HG02885 (cell line): ENCODE data around the gene FNIP1.
A peak's percentile ranks its signal among the peaks of the same experiment; 100 is the strongest.
"Not testable (repeated sequence)": the region's sequence is repeated elsewhere in the genome, so short reads cannot be mapped to it uniquely, and the experiment has no call there.

Source experiments
- ATAC-seq: cut with Tn5 transposase; IDR thresholded peaks from one replicate; pipeline ENCODE4 v1.9.1; 2021; ENCODE audit warnings: mild to moderate bottlenecking; ENCODE audit not compliant: unreplicated experiment, poor library complexity

The FNIP1 gene

DNA sequence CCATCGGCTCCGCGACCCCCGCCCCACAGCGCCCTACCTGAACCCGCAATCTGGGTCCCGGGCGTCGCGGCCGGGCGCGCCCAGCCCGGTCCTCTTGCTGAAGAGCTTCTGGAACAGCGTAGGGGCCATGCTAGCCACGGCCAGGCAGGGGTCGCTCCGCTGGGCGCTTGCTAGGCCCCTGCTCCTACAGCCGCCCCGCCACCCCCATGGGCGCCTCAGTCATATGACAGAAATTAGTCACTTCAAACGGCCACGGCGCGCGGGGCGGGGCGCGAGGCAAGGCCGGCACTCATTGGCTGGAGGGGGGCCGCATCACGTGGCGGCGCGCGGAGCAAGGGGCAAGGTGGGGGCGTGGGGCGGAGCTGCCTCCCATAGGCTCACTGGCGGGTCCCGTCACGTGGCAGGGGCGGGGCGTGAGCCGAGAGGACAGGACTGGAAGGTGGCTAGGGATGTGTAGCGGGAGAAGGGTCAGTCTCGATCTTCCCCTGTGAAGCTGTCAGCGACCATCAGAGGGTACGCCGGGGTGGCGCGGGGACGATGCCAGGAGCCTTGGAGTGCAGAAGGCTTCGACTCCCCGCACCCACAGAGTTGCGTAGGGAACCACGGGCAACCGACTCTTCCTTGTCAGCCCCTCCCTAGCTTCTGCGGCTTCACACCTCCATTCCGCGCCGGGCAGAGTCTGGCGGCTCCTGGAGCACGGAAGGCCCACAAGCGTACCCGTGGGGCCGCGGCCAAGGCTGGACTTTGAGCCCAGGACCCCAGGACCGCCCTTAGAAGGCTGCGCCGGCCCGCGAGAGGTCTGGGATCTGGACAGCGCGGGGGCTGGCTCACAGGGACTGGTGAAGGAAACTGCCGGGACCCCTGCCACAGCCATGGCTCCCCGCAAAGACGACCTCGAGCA is at the start of gene FNIP1:
FNIP1 (minus strand) TSS at position 225 of the 901 bp plus-strand sequence; CDS start at position 129, 96 bp downstream.
- ATAC-seq, result peak; percentile 92

DNA sequence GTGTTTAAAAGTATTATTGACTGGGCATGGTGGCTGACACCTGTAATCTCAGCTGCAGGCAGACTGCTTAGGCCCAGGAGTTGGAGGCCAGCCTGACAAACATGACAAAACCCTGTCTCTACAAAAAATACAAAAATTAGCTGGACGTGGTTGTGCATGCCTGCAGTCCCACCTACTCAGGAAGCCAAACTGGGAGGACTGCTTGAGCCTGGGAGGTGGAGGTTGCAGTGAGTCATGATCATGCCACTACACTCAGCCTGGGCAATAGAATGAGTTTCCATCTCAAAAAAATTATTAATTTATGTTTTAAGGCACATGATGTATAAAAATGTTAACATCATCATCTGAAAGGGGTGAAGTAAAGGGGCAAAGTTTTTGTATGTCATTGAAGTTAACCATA is 49.7 kb upstream of the FNIP1 start:
- ATAC-seq, result no peak

DNA sequence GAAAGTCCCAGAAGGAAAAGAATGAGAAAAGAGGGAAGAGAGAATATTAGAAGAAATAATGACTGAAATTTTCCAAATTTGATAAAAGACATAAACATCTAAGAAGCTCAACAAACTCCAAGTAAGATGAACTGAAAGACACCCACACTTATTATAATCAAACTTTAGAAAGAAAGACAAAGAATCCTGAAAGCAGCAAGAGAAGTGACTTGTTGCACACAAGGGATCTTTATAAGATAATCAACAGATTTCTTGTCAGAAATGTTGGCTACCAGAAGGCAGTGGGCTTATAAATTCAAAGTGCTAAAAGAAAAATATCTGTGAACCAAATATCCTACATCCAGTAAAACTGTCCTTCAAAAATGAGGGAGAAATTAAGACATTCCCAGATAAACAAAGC is 49.0 kb upstream of the FNIP1 start:
- no peak for ATAC-seq

DNA sequence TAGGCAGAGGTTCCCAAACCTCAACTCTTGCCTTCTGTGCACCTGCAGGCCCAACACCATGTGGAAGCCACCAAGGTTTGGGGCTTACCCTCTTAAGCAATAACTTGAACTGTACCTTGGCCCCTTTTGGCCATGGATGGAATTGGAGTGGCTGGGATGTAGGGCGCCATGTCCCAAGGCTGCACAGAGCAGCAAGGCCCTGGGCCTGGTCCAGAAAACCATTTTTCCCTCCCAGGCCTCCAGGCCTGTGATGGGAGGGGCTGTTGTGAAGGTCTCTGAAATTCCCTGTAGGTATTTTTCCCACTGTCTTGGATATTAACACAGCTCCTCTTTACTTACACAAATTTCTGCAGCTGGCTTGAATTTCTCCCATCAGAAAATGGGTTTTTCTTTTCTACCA is 46.2 kb upstream of the FNIP1 start:
- not testable (repeated sequence) for ATAC-seq

DNA sequence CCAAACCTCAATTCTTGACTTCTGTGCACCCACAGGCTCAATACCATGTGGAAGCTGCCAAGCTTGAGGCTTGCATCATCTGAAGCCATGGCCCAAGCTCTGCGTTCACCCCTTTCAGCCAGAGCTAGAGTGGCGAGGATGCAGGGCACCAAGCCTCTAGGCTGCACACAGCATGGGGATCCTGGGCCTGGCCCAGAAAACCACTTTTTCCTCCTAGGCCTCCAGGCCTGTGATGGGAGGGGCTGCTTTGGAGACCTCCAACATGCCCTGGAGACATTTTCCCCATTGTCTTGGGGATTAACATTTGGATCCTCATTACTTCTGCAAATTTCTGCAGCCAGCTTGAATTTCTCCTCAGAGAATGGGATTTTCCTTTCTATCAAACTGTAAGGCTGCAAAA is 35.9 kb upstream of the FNIP1 start:
- ATAC-seq, result not testable (repeated sequence)

DNA sequence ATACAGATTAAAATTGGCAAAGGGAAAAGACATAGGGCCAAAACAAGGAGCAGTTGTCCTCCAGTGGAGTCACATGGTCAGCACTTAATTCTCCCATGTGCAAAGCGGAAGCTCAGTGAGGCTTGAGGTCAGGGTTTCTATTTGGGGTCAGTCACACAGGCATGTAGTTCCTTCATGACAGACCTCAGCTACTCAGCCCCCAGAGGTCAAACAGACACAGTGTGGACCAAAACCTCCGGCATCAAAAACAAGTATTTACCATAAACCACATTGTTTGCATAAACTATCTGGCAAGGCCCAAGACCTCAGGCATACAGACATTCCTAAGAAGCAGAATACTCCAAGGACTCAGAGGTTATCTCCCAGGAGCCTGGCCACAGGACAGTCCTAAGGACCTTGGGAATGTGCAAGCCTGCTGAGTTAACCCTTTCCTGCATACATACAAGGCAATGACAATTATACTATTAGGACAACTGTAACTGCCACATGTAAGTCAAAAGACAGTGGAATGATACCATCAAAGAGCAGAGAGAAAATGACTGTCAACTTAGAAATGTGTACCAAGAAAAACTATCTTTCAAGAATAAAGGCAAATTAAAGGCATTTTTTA is 28.7 kb upstream of the FNIP1 start:
- ATAC-seq, result peak; percentile 98

DNA sequence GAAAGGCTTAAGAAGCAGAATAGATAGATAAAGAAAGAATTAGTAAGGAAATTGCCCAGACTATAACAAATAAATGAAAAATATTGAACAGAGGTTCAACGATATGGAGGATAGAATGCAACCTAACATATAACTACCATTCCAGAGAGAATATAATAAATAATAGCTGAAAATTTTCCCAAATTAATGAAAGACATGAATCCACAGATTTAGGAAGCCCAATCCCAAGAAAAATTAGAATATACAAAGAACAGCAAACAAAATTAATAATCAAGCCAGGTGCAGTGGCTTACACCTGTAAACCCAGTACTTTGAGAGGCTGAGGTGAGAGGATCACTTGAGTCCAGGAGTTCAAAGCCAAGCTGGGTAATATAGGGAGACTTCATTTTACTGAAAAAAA is 27.8 kb upstream of the FNIP1 start:
- ATAC-seq, result no peak

DNA sequence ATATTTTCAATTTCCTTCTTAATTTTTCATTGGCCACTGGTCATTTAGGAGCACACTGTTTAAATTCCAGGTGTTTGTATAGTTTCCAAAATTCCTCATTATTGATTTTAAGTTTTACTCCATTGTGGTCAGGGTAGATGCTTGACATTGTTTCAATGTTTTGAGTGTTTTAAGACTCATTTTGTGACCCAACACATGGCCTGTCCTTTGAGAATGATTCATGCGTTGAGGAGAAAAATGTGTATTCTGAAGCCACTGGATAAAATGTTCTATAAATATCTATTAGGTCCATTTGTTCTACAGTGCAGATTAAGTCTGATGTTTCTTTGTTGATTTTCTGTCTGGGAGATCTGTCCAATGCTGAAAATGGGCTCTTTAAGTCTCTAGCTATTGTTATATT is 24.4 kb upstream of the FNIP1 start:
- ATAC-seq, result no peak

DNA sequence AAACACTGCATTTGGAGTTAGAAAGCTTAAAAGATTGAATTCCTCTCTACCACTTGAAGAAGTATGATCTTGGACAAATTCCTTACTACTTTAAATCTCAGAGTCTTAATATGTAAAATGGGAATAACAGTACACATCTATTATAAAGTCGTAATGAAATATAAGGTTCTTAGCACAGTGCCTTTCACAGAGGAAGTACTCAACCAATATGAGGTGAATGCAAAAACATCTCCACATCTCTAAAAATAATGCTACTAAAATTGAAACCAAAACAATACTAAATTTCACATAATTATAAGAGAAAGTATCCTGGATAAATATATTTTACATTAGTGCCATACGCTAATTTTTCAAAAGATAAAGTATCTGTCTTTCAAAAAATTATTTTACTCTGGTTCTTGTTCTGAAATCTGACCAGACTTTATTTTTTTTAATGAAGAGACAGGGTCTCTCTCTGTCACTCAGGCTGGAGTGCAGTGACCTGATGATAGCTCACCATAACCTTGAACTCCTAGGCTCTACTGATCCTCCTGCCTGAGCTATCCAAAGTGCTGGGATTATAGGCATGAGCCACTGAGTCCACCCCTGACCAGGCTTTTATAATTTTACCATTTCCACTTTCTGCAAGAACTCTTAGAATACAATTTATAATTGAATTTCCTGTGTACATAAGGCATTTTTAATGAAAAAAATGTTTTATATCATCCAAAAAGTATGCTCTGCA is 21.3 kb upstream of the FNIP1 start:
- ATAC-seq, result peak; percentile 53

DNA sequence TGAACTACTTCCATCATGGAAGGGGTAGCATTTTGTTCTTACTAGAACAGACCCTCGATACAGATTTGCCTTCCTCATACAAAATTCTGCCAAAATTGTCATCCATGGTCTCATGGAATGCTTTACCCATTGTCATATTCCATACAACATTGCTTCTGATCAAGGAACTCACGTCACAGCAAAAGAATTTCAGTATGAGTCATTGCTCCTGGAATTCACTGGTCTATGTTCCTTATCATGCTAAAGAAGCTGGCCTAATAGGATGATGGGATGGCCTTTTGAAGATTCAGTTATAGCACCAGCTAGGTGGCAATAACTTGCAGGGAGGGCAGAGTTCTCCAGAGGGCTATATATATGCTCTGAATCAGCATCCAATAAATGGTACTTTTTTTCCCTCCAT is 18.2 kb upstream of the FNIP1 start:
- no peak for ATAC-seq

DNA sequence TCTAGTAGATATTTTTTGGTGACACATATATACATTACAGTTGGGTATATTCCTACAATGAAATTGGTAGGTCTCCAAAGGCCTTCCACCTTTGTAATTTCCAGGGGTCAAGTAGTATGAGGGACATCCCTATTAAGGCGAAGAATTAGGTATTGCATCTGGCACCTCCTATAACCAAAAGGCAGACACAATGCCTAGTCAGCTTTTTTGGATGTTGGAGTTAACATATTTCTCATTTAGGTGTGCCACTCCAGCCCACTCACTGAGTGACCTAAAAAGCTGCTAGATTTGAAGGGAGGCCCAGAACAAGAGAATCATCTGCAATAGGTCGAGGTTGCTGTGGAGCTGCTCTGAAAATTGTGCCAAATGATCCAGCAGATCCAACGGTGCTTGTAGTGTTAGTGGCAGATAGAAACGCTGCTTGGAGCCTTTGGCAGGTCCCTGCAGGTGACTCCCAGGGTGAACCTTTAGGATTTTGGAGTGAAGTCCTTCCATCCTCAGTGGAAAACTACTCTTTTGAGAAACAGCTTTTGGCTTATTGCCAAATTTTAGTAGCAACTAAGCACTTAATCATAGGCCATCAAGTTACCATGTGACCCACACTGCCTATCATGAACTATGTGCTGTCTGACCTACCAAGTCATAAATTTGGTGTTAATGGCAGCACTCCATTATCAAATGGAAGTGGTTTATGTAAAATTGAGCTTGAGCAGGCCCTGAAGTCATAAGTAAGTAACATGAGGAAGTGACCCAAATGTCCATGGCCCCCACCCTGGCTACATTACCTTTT is 15.7 kb upstream of the FNIP1 start:
- ATAC-seq, result no peak

DNA sequence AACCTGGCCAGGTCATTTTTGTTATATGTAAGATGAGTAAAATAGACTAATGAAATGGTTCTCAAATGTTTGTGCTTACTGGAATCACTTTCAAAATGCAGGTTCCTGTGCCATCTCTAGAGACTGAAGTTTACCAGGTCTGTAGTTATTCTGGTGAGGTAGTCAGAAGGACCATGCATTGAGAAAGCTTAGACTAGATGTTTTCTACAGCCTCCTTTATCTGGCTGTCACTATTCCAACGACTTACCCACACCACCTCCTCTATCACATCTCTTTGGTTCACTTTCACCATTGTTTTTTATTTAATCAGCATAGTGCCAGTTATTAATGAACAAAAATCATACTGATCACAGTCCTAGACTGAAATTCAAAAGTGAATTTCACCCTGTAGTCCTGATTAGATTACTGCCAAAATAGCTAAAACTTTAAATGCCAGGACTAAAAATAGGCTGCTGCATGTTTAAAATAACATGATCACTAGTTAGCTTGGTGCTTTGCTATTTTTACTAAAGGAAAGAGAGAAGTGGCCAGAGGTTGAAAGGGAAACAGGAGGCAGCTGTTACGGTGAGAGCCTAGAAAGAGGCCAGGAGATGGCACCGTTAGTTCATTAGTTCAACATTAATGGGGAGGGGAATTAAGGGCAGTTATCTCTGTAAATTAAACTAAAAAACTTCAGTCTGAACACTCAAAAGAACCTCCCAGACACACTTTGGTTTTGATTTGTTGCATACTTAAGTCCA is 13.9 kb upstream of the FNIP1 start:
- peak; percentile 78 for ATAC-seq

DNA sequence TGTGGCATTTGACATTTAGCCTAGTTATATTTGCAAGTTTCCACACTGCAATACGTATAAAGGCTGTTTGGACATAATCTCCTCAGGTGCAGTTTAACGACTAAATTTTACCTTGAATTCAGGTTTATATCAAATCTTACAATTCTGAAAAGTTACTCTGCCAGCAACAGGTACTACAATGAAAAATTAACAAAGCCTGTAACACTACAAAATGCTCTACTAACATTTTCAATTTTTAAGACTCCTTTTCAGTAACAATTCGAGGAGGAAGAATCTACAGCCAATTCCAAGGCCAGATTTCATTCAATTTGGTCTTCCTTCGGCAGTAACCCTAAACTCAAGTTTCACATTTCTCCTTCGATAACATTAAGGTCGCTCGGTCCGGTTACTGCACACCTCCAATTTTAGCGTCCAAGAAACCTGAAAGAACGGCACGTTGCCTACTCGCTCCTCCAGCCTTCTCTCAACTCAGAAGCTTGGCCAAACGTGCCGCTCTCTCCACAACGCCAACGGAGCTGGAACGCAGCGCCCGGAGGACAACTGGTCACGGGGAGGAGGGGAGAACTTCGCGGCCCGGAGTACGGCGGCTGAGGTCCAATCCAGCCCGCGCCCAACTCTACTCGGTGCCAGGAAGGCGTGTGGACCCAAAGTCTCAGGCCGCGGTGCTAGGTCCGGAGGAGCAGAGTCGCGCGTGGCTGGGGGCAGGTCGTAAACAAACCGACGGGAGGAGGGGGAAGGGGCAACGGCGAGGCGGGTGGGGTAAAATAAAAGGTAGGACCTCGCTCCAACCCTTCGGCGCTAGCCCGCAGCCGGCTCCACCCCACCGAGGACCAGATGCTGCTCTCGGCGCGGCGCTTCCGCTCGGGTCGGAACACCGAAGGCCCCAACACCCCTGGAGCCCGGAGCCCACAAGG is 681 bp downstream of the FNIP1 start:
- ATAC-seq, result peak; percentile 14

DNA sequence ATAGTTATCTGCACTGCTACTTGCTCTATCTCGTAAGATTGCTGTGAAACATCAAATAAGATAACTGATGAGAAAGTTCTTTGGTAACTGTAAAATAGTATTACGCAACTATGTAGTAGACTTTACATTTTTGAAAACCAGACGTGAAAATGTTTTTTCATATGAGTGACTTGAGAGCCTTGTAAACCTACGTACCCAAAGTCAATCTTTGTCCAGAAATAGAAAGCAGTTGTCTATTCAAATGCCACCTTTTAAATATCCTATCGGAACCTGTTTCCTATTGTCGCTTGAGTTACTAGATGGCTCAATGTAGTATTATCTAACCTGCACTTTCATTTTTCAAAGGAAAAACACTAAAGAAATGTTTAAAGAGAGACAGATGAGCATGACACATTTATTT is 1.6 kb downstream of the FNIP1 start:
- no peak for ATAC-seq

DNA sequence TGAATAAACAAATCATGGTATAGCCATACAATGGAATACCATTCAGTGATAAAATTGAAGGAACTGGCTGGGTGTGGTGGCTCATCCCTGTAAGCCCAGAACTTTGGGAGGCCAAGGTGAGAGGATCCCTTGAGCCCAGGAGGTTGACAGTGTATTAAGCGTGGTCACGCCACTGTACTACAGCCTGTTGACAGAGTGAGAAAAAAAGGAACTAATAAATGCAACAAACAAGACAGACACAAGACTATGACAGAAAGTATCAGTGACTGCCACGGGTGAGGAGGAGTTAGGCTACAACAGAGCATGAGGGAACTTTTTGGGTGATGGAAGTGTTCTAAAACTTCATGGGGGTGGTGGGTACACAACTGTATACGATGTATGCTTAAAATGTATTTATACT is 2.2 kb downstream of the FNIP1 start:
- no peak for ATAC-seq

DNA sequence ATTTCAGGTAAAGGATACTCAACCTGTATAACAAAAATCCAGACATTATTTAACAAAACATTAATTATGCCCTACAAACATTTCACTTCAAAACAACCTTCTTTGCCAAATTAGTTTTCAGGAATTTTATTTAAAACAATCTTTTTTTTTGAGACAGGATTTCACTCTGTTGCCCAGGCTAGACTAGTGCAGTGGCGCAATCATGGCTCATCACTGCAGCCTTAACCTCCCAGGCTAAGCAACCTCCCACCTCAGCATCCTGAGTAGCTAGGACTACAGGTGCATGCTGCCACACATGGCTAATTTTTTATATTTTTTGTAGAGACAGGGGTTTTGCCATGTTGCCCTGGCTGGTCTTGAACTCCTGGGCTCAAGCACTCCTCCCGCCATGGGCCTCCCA is 3.9 kb downstream of the FNIP1 start:
- no peak for ATAC-seq

DNA sequence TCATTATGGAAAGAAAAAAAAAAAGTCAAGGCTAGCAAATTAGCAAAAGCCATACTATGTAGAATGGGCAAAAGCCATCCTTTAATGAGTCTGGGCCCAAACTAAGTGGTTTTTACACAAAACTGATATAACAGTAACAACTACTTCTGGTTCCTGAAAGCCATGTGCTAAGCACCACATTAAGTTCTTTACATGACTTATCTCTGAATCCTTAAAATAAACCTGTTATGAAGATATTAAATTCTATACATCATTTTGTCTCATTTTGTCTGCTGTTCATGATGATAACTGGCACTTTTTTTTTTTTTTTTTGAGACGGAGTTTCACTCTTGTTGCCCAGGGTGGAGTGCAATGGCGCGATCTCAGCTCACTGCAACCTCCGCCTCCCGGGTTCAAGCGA is 5.0 kb downstream of the FNIP1 start:
- ATAC-seq, result no peak

DNA sequence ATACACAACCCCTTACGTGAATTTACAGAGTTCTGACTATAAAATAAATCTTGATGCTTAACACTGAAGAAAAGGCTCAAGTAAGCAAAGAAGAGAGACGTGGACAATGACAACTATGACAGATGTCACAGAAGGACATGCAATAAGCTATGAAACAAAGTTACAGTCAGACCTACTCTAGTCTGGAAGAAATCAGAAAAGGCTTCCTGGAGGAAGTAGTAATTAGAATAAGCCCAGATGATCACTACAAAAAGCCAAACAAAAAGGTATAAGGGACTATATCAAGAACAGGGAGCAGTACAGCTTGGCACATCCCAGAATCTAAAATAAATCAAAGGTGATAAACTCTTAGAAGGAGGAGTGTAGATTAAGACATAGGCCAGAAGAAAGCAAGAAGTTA is 6.3 kb downstream of the FNIP1 start:
- no peak for ATAC-seq

DNA sequence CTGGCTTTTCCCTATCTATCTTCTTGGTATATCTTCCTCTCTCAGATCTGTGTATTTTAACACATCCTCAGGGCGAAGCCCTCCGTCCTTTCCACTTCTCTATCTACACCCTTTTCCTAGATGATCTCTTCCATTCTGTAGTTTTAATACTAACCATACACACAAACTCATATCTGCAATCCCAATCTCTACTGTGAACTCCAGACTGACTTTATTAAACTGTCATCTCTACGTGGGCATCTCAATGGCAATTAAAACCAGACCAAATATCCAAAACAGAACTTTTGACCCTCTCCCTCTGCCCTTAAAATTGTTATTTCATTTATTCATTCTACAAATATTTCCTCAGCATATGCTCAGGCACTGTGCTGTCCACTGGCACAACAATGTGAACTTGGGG is 7.1 kb downstream of the FNIP1 start:
- no peak for ATAC-seq
